HG02759 (cell line): Measurements from ENCODE around the gene NF2.
"Not testable (repeated sequence)": the region's sequence is repeated elsewhere in the genome, so short reads cannot be mapped to it uniquely, and the experiment has no call there.

ENCODE experiments used
- ATAC-seq: cut with Tn5 transposase; IDR thresholded peaks from one replicate; pipeline ENCODE4 v1.9.1; 2021; ENCODE audit warnings: mild to moderate bottlenecking, moderate library complexity; ENCODE audit not compliant: unreplicated experiment

NF2 gene

GRCh38 chr22:29594447-29594846 is 9.0 kb upstream of the NF2 start:
- not testable (repeated sequence) for ATAC-seq

- no peak for ATAC-seq
Observed at GRCh38 chr22:29596408-29596807, 7.0 kb upstream of the NF2 start.

DNA sequence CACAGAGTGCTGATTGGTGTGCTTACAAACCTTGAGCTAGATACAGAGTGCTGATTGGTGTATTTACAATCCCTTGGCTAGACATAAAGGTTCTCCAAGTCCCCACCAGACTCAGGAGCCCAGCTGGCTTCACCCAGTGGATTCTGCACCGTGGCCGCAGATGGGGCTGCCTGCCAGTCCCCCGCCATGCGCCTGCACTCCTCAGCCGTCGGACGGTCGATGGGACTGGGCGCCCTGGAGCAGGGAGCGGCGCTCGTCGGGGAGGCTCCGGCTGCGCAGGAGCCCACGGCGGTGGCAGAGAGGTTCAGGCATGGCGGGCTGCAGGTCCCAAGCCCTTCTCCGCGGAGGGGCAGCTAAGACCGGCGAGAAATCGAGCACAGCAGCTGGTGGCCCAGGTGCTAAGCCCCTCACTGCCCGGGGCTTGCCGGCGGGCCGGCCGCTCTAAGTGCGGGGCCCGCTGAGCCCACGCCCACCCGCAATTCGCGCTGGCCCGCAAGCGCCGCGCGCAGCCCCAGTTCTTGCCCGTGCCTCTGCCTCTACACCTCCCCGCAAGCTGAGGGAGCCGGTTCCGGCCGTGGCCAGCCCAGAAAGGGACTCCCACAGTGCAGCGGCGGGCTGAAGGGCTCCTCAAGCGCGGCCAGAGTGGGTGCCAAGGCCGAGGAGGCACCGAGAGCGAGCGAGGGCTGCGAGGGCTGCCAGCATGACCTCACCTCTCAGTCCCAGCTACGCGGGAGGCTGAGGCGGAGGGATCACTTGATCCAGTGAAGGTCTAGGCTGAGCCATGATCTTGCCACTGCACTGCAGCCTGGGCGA is 5.4 kb upstream of the NF2 start:
- not testable (repeated sequence) for ATAC-seq

GRCh38 chr22:29598684-29599020 is 4.8 kb upstream of the NF2 start:
- ATAC-seq: no peak

DNA sequence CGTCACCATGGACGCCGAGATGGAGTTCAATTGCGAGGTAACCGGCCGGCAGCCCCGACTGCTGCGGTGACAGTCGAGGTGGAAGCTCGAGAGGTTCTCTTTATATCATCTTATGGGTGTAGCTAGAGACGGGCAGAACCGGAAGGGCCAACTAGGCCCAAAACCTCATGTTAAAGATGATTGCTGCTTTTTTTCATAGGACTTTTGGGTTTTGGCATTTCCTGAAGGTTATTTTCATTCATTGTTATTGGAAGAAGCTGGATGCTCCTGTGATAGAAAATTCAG is 585 bp downstream of the NF2 start:
- ATAC-seq: no peak

DNA sequence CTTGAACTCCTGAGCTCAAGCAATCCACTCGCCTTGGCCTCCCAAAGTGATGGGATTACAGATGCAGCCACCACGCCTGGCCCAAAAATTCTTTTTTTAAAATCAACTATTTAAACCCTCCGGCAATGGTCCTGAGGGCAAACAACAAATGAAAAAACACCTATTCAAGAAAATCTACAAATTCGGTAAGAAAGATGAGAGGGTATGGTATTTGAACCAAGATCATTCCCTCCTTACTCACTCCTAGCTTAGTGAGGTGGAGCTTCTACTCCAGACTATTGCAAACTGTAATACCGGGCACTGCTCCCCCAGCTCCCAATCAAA is 2.1 kb downstream of the NF2 start:
- ATAC-seq: no peak

GRCh38 chr22:29606320-29606719 is 2.9 kb downstream of the NF2 start:
- ATAC-seq: no peak

DNA sequence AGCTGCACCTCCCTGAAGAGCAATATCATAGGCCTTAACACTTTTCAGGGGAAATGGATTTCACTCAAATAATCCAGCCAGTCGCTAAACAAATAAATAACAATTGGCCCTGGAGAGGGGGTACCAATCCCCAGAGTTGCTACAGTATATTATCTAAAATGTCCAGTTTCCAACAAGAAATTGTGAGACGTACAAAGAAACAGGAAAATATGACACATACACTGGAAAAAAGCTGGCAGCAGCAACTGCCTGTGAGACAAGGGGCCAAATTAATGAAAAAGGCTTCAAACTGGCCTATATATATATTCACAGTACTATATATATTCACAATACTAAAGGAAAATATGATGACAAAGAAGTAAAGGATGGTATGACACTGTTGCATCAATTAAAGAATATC is 4.0 kb downstream of the NF2 start:
- ATAC-seq: no peak

DNA sequence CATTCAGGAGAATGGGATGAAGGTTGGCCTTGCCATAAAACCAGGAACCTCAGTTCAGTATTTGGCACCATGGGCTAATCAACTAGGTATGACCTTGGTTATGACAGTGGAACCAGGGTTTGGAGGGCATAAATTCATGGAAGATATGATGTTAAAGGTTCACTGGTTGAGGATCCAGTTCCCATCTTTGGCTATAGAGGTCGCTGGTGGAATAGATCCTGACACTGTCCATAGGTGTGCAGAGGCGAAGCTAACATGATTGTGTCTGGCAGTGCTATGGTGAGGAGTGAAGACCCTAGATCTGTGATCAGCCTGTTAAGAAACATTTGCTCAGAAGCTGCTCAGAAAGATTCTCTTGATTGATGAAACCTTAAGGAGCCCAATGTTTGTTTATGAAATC is 5.7 kb downstream of the NF2 start:
- ATAC-seq: no peak

GRCh38 chr22:29610780-29611179 is 7.3 kb downstream of the NF2 start:
- ATAC-seq: no peak

- ATAC-seq: no peak
Observed at GRCh38 chr22:29615705-29616327, 12.4 kb downstream of the NF2 start.

GRCh38 chr22:29617922-29618629 is 14.6 kb downstream of the NF2 start:
- no peak for ATAC-seq

DNA sequence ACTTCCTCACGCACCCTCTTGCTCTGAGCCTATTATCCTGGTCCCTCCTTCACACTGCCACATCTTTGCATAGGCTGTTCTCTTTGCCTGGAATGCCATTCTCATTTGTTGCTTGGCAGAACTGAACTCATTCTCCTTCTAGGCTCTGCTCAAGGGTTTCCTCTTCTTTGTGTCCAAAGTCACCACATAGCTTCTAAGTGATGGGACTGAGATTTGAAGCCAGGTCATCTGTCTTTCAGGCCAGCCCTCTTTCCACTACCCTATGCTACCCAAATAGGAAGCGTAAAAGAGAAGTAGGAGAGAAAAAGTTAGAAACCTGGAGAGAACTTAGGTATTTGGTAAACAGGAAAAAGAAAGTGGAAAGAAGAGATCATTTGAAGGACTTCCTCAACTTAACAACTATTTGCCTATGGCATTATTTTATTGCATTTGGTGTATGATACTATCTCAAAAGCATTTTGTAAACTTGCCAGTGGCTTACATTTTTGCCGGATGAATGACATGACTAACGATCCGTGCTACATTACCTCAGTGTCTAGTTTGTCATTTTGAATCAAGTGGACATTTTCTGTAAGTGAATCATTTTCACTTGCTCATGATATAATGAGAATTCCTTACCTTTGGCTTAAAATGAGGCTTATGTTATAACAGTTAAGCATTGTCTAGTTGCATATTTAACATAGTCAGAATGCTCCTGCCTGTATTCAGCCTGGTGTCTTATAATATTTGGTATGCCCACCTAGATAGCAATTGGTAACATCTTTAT is 18.5 kb downstream of the NF2 start:
- no peak for ATAC-seq

- no peak for ATAC-seq
Observed at GRCh38 chr22:29623059-29623458, 19.6 kb downstream of the NF2 start.

DNA sequence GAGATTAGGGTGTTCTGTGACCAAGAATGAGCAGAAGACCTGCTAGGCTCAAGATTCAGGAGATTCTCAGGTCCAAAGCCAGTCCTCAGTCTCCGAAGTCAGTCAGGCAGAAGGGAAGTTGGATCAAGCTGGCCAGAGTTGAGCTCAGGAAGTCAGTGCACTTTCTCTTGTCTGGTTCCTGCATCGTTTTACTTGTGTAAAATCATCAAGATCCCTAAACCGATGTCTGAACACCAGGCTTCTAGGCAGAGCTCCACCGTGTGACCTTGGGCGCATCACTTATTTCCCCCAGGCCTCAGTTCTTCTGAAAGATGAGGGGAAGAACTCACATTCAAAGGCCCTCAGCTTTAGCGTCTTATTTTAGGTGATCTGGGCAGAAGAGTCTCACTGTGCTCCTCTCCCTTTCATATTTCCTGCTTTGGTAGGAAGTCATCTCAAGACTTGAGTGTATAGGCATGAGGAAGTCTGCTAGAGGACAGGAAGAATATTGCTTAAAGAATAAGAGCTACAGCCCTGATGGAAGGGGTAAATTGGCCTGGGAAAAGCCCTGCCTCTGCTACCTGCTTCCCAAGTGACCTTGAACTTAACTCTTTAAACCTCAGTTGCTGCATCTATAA is 20.2 kb downstream of the NF2 start:
- ATAC-seq: no peak

GRCh38 chr22:29625090-29625825 is 21.8 kb downstream of the NF2 start:
- ATAC-seq: no peak

- ATAC-seq: no peak
Observed at GRCh38 chr22:29626497-29627195, 23.2 kb downstream of the NF2 start.

- ATAC-seq: no peak
Observed at GRCh38 chr22:29627196-29627535, 23.7 kb downstream of the NF2 start.

- ATAC-seq: no peak
Observed at GRCh38 chr22:29628996-29629902, 25.8 kb downstream of the NF2 start.
